Activated T-helper 2 cell treated with anti-CD3 and anti-CD28 coated beads, Interferon-gamma antibody, Interleukin-2, Interleukin-4, amounts not matched to agents 10 μg/mL and 5 μg/mL and 100 μg/mL, durations not matched to agents 14 hours and 24 hours and 36 hours (primary cell): Measurements from ENCODE around the gene MRPL18. TPM values are rescaled to one million over a fixed set of nuclear protein-coding genes. Genes with fewer than 3 reads are reported as not detected.
"Not testable (repeated sequence)": the region's sequence is repeated elsewhere in the genome, so short reads cannot be mapped to it uniquely, and the experiment has no call there.

Experiments
- DNase-seq: peaks from one replicate; pipeline ENCODE4 v3.0.0; 2021; ENCODE audit warnings: low spot score
- H3K27ac Mint-ChIP-seq: one replicate; pipeline ENCODE4 v1.8.0; 2021; ENCODE audit warnings: mixed read lengths
- H3K27me3 Mint-ChIP-seq: one replicate; pipeline ENCODE4 v1.8.0; 2021; ENCODE audit warnings: low read depth, mixed read lengths
- H3K36me3 Mint-ChIP-seq: one replicate; pipeline ENCODE4 v1.8.0; 2021; ENCODE audit warnings: low read depth, mixed read lengths
- H3K4me1 Mint-ChIP-seq: one replicate; pipeline ENCODE4 v1.8.0; 2021; ENCODE audit warnings: low read depth, mixed read lengths
- H3K4me3 Mint-ChIP-seq: one replicate; pipeline ENCODE4 v1.8.0; 2021; ENCODE audit warnings: low read depth, mild to moderate bottlenecking, moderate library complexity, mixed read lengths
- H3K9me3 Mint-ChIP-seq: one replicate; pipeline ENCODE4 v1.8.0; 2021; ENCODE audit warnings: mixed read lengths
- intact Hi-C: fragments of 100-400 bp; cut with micrococcal nuclease; formaldehyde crosslinking; loops from one replicate; pipeline ENCODE4 v1.15.1; 2023
- total RNA-seq: library from RNA; stranded (reverse); gene quantifications from 2 replicates; pipeline ENCODE4 v1.2.3, GENCODE V29; 2022

Gene MRPL18
- total RNA-seq, 1 donor from 2014 or later: 101 TPM

- Mint-ChIP-seq H3K36me3 (peaks cover 74% of the 10 kb centered on the region), H3K27ac (peak overlapping the region; percentile 86), H3K4me3 (peak overlapping the region; percentile 96), H3K9me3 (no peaks in the 10 kb centered on the region), H3K4me1 (peaks cover 44% of the 10 kb centered on the region), H3K27me3 (no peaks in the 10 kb centered on the region)
- DNase-seq: peak; percentile 16
- intact Hi-C loops: loop anchor here (1.0 to 2.0 kb wide), 4 partner anchors 27 to 180 kb away; partner anchors contain the start of genes ACAT2, IGF2R and WTAP
Measured at GRCh38 chr6:159788753-159789376, 1.4 kb upstream of the MRPL18 start.

GRCh38 chr6:159789377-159790148 is 704 bp upstream of the MRPL18 start, which contains the start of gene TCP1:
Gene TCP1, minus strand, starts transcription at chr6:159789602. Its CDS starts 134 bp downstream, at chr6:159789468.
- Mint-ChIP-seq H3K4me1 (peaks cover 46% of the 10 kb centered on the region), H3K27ac (peak within 1 kb of the TSS; percentile 97), H3K36me3 (peaks cover 76% of the 10 kb centered on the region), H3K27me3 (no peaks in the 10 kb centered on the region), H3K9me3 (no peaks in the 10 kb centered on the region), H3K4me3 (peak within 1 kb of the TSS; percentile 96)
- intact Hi-C loops: loop anchor here (1.0 to 2.0 kb wide), 5 partner anchors 27 to 179 kb away; partner anchors contain the start of genes ACAT2, IGF2R and WTAP
- peak; percentile 99 for DNase-seq

GRCh38 chr6:159790956-159791598 is 810 bp downstream of the MRPL18 start:
- H3K27me3 Mint-ChIP-seq: no peaks in the 10 kb centered on the region
- intact Hi-C loops: loop anchor here (2.0 kb wide), 1 partner anchor 140 kb away; no protein-coding TSS in a partner anchor
- DNase-seq: no peak
- no peaks in the 10 kb centered on the region for H3K9me3 Mint-ChIP-seq
- peak overlapping the region; percentile 97 for H3K27ac Mint-ChIP-seq
- peaks cover 38% of the 10 kb centered on the region for H3K4me1 Mint-ChIP-seq
- H3K4me3 Mint-ChIP-seq: peak overlapping the region; percentile 96
- H3K36me3 Mint-ChIP-seq: peaks cover 72% of the 10 kb centered on the region

- H3K27ac Mint-ChIP-seq, DNase-seq, H3K27me3 Mint-ChIP-seq, H3K9me3 Mint-ChIP-seq, H3K4me3 Mint-ChIP-seq, intact Hi-C loops: not testable (repeated sequence)
- peaks cover 23% of the 10 kb centered on the region for H3K4me1 Mint-ChIP-seq
- peaks cover 86% of the 10 kb centered on the region for H3K36me3 Mint-ChIP-seq
Measured at GRCh38 chr6:159794976-159795375, 4.7 kb downstream of the MRPL18 start.

- Mint-ChIP-seq H3K4me1 (peaks cover 11% of the 10 kb centered on the region), H3K4me3 (no peak overlapping the region), H3K27ac (no peak overlapping the region), H3K9me3 (no peaks in the 10 kb centered on the region), H3K27me3 (no peaks in the 10 kb centered on the region), H3K36me3 (peaks cover 65% of the 10 kb centered on the region)
- intact Hi-C loops: no loop called here
- no peak for DNase-seq
Measured at GRCh38 chr6:159797554-159797953, 7.3 kb downstream of the MRPL18 start.

GRCh38 chr6:159800141-159800865 is 10.0 kb downstream of the MRPL18 start, which contains the start of gene PNLDC1:
Gene PNLDC1, plus strand, starts transcription at chr6:159800276. Its CDS starts 32 bp downstream, at chr6:159800308.
- H3K36me3 Mint-ChIP-seq: peaks cover 43% of the 10 kb centered on the region
- H3K27ac Mint-ChIP-seq: no peak within 1 kb of the TSS
- H3K27me3 Mint-ChIP-seq: no peaks in the 10 kb centered on the region
- DNase-seq: no peak
- intact Hi-C loops: no loop called here
- H3K4me3 Mint-ChIP-seq: no peak within 1 kb of the TSS
- H3K9me3 Mint-ChIP-seq: no peaks in the 10 kb centered on the region
- H3K4me1 Mint-ChIP-seq: peaks cover 1% of the 10 kb centered on the region

GRCh38 chr6:159801935-159802334 is 11.7 kb downstream of the MRPL18 start:
- Mint-ChIP-seq H3K4me1 (peaks cover 1% of the 10 kb centered on the region), H3K4me3 (no peak overlapping the region), H3K36me3 (peaks cover 29% of the 10 kb centered on the region), H3K9me3 (no peaks in the 10 kb centered on the region), H3K27me3 (no peaks in the 10 kb centered on the region), H3K27ac (no peak overlapping the region)
- intact Hi-C loops: no loop called here
- DNase-seq: no peak

- Mint-ChIP-seq H3K36me3 (peaks cover 3% of the 10 kb centered on the region), H3K27me3 (no peaks in the 10 kb centered on the region)
Measured at GRCh38 chr6:159804504-159804903, 14.2 kb downstream of the MRPL18 start.

GRCh38 chr6:159805440-159806020 is 15.3 kb downstream of the MRPL18 start:
- Mint-ChIP-seq H3K36me3 (no peaks in the 10 kb centered on the region), H3K27ac (no peak overlapping the region), H3K9me3 (no peaks in the 10 kb centered on the region), H3K4me1 (no peaks in the 10 kb centered on the region), H3K27me3 (no peaks in the 10 kb centered on the region), H3K4me3 (no peak overlapping the region)
- no peak for DNase-seq
- intact Hi-C loops: no loop called here

More at GRCh38 chr6:159804504-159804903, 14.2 kb downstream of the MRPL18 start:
- Mint-ChIP-seq H3K4me3 (no peak overlapping the region), H3K4me1 (no peaks in the 10 kb centered on the region), H3K27ac (no peak overlapping the region), H3K9me3 (no peaks in the 10 kb centered on the region)
- intact Hi-C loops: no loop called here
- DNase-seq: no peak

- Mint-ChIP-seq H3K27me3 (no peaks in the 10 kb centered on the region), H3K36me3 (no peaks in the 10 kb centered on the region), H3K27ac (no peak overlapping the region), H3K9me3 (no peaks in the 10 kb centered on the region), H3K4me1 (no peaks in the 10 kb centered on the region), H3K4me3 (no peak overlapping the region)
- intact Hi-C loops: no loop called here
- DNase-seq: no peak
Measured at GRCh38 chr6:159806021-159806458, 15.8 kb downstream of the MRPL18 start.

- Mint-ChIP-seq H3K9me3 (no peaks in the 10 kb centered on the region), H3K27me3 (no peaks in the 10 kb centered on the region), H3K27ac (no peak overlapping the region), H3K4me3 (no peak overlapping the region), H3K4me1 (no peaks in the 10 kb centered on the region), H3K36me3 (no peaks in the 10 kb centered on the region)
- no peak for DNase-seq
- intact Hi-C loops: no loop called here
Measured at GRCh38 chr6:159807150-159807858, 17.0 kb downstream of the MRPL18 start.
